Measurements from ENCODE around the gene TNS1. TPM values are rescaled to one million over a fixed set of nuclear protein-coding genes. Genes with fewer than 3 reads are reported as not detected.

TNS1 gene
- total RNA-seq, 1 experiment from 2014 or later: 1.5 TPM

DNA sequence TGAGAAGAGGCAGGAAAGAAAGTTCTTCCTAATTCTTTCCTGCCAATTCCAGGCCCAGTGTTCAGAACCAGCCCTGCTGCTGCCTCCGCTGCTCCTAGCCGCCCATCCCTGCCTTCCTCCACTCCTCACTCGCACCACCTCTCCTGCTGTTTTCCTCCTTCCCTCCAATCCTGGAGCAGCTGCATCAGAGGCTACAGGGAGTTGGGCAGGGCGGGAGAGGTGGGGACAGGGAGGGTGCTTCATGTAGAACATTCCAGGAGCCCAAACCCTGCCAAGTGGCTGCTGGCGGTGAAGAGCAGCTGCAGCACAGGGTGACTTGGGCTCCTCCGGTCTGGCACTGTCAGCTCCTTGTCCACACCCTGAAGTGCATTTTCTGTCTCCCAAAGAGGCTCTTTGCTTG is 176.3 kb downstream of the TNS1 start:
- ATAC-seq: no peak

DNA sequence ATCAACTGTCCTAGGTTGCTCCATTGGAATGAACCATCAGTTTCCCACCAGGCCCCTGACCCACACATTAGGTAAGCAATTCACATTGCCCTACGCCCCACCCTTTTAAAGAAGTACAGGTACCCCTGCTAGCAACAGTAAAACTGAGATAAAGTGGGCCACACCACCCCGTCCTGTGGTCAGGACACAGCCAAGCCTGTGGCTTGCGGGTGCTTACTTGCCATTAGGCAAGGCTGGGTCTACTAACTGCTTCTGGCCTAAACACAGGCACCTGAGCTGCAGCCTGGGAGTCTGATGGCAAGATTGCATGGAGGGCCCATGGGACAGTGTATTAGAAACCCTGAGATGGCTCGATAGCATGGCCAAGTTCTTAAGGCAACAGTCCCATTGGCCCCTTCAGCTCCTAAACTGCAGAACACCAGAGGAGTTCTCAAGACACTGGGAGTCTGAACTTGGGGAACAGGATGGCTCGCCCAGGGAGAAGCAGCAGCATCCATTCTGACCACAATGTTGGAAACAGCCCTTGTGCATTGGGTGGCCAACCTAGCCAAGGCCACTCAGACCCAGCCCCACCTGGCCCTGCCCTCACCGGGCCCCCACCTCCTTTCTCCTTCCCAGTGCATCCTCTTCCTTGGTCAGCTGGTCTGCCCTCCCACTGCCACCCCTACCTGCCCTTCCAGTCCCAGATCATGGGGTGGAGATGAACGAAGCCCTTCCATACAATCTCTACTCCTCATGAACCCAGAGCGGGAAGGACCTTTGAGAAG is 177.1 kb downstream of the TNS1 start:
- POLR2A ChIA-PET (ENCODE audit: unreplicated experiment): no interaction called here
- CTCF ChIA-PET: no interaction called here

More for the DNA sequence above, 176.3 kb downstream of the TNS1 start:
- no peak for DNase-seq
- no peak overlapping the region for H3K27ac ChIP-seq (ENCODE audit: low read length)
- H3K27me3 ChIP-seq (ENCODE audit: low read length): peaks cover 55% of the 10 kb centered on the region
- no peaks in the 10 kb centered on the region for H3K9me2 ChIP-seq (replicated peaks; ENCODE audit: low read length)
- H3K4me3 ChIP-seq (ENCODE audit: low read length): no peak overlapping the region
- H3K9ac ChIP-seq (ENCODE audit: low read length): no peak overlapping the region
- intact Hi-C loops (cut with micrococcal nuclease): no loop called here
- H3K9me3 ChIP-seq (ENCODE audit: low read length): no peaks in the 10 kb centered on the region
- CTCF ChIA-PET: no interaction called here
- H3K4me2 ChIP-seq (ENCODE audit: low read length): no peak overlapping the region
- no peaks in the 10 kb centered on the region for H3F3A ChIP-seq (ENCODE audit: low read length, unreplicated experiment)
- no peaks in the 10 kb centered on the region for H3K4me1 ChIP-seq (ENCODE audit: insufficient read depth, low read length)
- H3K79me2 ChIP-seq (ENCODE audit: low read length): no peaks in the 10 kb centered on the region
- H2AFZ ChIP-seq (ENCODE audit: low read length): no peak overlapping the region
- POLR2A ChIA-PET (ENCODE audit: unreplicated experiment): no interaction called here
- no peaks in the 10 kb centered on the region for H4K20me1 ChIP-seq (ENCODE audit: low read length)
- no peaks in the 10 kb centered on the region for H3K36me3 ChIP-seq (ENCODE audit: low read depth, low read length)
- no TSS peak for BruUV-seq (replicated peaks)
- TF ChIP-seq CTCF (conservative IDR thresholded peaks at IDR 0.05; ENCODE audit: low read depth, low read length): no peak
- no peak for TF ChIP-seq EZH2phosphoT487 (IDR thresholded peaks at IDR 0.05; ENCODE audit: borderline replicate concordance, low read length)
- no peak for TF ChIP-seq EZH2 (IDR thresholded peaks at IDR 0.05; ENCODE audit: low read length, unreplicated experiment)

More for the DNA sequence above, 177.1 kb downstream of the TNS1 start:
- Histone ChIP-seq H3K4me1 (ENCODE audit: insufficient read depth, low read length) (no peaks in the 10 kb centered on the region), H3K9me2 (replicated peaks; ENCODE audit: low read length) (no peaks in the 10 kb centered on the region), H3K4me2 (ENCODE audit: low read length) (no peak overlapping the region), H3K9me3 (ENCODE audit: low read length) (no peaks in the 10 kb centered on the region), H4K20me1 (ENCODE audit: low read length) (no peaks in the 10 kb centered on the region), H3K27me3 (ENCODE audit: low read length) (peaks cover 55% of the 10 kb centered on the region), H3K79me2 (ENCODE audit: low read length) (no peaks in the 10 kb centered on the region), H2AFZ (ENCODE audit: low read length) (no peak overlapping the region), H3K9ac (ENCODE audit: low read length) (no peak overlapping the region), H3F3A (ENCODE audit: low read length, unreplicated experiment) (no peaks in the 10 kb centered on the region), H3K36me3 (ENCODE audit: low read depth, low read length) (no peaks in the 10 kb centered on the region), H3K4me3 (ENCODE audit: low read length) (no peak overlapping the region), H3K27ac (ENCODE audit: low read length) (no peak overlapping the region)
- ATAC-seq: no peak
- TF ChIP-seq CTCF (conservative IDR thresholded peaks at IDR 0.05; ENCODE audit: low read depth, low read length): no peak
- no peak for TF ChIP-seq EZH2phosphoT487 (IDR thresholded peaks at IDR 0.05; ENCODE audit: borderline replicate concordance, low read length)
- no peak for TF ChIP-seq EZH2 (IDR thresholded peaks at IDR 0.05; ENCODE audit: low read length, unreplicated experiment)
- intact Hi-C loops (cut with micrococcal nuclease): no loop called here
- DNase-seq: no peak
- BruUV-seq (replicated peaks): no TSS peak
